ENCODE results near the gene DGCR2. TPM values are rescaled to one million over a fixed set of nuclear protein-coding genes. Genes with fewer than 3 reads are reported as not detected.
"Not testable (repeated sequence)": the region's sequence is repeated elsewhere in the genome, so short reads cannot be mapped to it uniquely, and the experiment has no call there.

The DGCR2 gene
- total RNA-seq, 2 experiments from 2014 or later, result 38.7 to 39.0 TPM

DNA sequence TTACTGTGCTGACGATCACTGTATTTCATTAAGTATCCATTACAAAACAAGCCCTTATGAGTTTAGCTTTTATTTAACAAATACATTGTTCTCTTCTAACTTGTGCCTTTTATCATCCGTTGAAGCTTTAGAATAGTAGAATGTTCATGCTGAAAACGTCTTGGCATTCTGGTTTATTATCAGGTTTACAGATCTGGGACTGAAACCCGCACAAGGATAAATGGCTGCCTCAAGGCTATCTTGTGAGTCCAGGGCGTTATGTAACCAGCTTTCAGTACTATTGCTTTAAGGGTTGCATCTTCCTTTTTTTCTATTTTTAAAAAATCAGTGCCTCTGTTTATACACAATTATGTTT is 119.6 kb downstream of the DGCR2 start:
- no peaks in the 10 kb centered on the region for H3K36me3 Mint-ChIP-seq (ENCODE audit: low read depth)
- no peak overlapping the region for H3K4me3 Mint-ChIP-seq
- H3K4me1 Mint-ChIP-seq, result no peaks in the 10 kb centered on the region
- DNase-seq, result no peak
- no peak overlapping the region for H3K27ac Mint-ChIP-seq
- POLR2A ChIA-PET, result no interaction called here
- H3K9me3 Mint-ChIP-seq, result no peaks in the 10 kb centered on the region
- peaks cover 13% of the 10 kb centered on the region for H3K27me3 Mint-ChIP-seq
- CTCF ChIA-PET, result no interaction called here

DNA sequence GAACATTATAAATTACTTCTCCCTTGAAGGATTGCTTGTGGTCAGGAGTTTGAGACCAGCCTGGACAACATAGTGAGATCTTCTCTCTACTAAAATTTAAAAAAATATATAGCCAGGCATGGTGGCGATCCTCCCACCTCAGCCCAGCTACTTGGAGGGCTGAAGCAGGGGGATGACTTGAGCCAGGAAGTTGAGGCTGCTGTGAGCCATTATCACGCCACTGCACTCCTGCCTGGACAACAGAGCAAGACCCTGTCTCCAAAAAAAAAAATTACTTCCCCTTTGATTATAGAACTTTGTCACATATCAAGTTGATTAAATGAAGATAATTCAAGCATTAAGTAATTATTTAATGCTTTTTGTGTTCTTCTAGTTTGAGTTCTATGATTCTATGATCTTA is 121.0 kb downstream of the DGCR2 start:
- ChIA-PET CTCF (no interaction called here), POLR2A (no interaction called here)
- peaks cover 9% of the 10 kb centered on the region for H3K27me3 Mint-ChIP-seq
- no peaks in the 10 kb centered on the region for H3K36me3 Mint-ChIP-seq (ENCODE audit: low read depth)
- DNase-seq, result no peak
- H3K4me1 Mint-ChIP-seq, result no peaks in the 10 kb centered on the region
- H3K9me3 Mint-ChIP-seq, result no peaks in the 10 kb centered on the region
- no peak overlapping the region for H3K27ac Mint-ChIP-seq
- H3K4me3 Mint-ChIP-seq, result no peak overlapping the region

DNA sequence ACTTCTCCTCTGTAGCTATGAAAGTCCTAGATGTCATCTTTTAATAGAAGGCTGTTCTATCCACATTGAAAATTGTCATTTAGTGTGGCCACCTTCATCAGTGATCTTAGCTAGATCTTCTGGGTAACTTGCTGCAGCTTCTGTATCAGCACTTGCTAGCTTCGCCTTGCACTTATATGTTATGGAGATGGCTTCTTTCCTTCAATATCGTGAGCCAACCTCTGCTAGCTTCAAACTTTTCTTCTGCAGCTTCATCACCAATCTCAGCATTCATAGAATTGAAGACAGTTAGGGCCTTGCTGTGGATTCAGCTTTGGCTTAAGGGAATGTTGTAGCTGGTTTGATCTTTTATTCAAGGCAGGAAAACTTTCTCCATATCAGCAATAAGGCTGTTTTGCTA is 122.1 kb downstream of the DGCR2 start:
- POLR2A ChIA-PET; H3K9me3 Mint-ChIP-seq; H3K4me1 Mint-ChIP-seq; H3K27me3 Mint-ChIP-seq; H3K4me3 Mint-ChIP-seq; DNase-seq; H3K27ac Mint-ChIP-seq; H3K36me3 Mint-ChIP-seq (ENCODE audit: low read depth); CTCF ChIA-PET: not testable (repeated sequence)

DNA sequence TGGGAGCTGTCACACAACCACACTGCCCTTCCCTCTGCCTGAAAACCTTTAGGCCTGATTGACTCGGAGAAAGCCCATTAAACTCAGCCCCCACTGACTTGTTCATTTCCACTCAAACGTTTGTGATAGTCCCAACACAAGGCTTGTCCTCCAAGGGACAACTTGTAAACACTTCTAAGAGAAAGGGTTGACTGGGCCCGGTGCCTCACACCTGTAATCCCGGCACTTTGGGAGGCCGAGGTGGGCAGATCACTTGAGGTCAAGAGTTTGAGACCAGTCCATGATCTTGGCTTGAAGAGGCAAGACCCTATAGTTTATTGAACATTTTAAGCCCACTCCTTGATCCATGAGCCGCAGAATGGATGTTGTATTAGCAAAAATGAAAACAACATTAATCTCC is 122.8 kb downstream of the DGCR2 start:
- H3K9me3 Mint-ChIP-seq, result no peaks in the 10 kb centered on the region
- no peak overlapping the region for H3K4me3 Mint-ChIP-seq
- ChIA-PET POLR2A (no interaction called here), CTCF (interaction anchor here (0.6 kb wide), 1 partner anchor 18 kb away, joined by 3 read pairs; no protein-coding TSS in a partner anchor)
- H3K27me3 Mint-ChIP-seq, result peaks cover 4% of the 10 kb centered on the region
- DNase-seq, result no peak
- no peaks in the 10 kb centered on the region for H3K4me1 Mint-ChIP-seq
- no peaks in the 10 kb centered on the region for H3K36me3 Mint-ChIP-seq (ENCODE audit: low read depth)
- no peak overlapping the region for H3K27ac Mint-ChIP-seq

DNA sequence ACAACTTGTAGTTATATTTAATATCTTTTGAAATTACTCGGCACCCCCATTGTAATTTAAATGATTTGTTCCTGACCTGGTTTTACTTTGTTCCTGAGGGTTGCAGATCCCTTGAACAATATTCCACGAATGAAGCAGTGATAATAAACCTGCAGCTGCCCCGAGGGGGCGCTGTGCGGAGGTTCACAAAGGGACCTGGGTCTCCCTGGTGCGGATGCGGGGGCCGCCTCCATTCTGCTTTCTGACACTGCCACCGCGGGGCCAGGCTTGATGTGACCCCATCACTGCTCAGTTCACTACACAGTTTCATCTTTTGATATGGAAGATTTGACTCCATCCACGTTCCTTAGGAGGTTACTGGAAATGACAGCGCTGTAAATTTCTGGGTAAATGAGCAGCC is 123.2 kb downstream of the DGCR2 start:
- Mint-ChIP-seq H3K4me3 (no peak overlapping the region), H3K36me3 (ENCODE audit: low read depth) (no peaks in the 10 kb centered on the region), H3K9me3 (no peaks in the 10 kb centered on the region), H3K4me1 (no peaks in the 10 kb centered on the region), H3K27me3 (peaks cover 4% of the 10 kb centered on the region), H3K27ac (no peak overlapping the region)
- ChIA-PET CTCF (interaction anchor here (0.6 kb wide), 1 partner anchor 18 kb away, joined by 3 read pairs; no protein-coding TSS in a partner anchor), POLR2A (no interaction called here)
- DNase-seq, result no peak

DNA sequence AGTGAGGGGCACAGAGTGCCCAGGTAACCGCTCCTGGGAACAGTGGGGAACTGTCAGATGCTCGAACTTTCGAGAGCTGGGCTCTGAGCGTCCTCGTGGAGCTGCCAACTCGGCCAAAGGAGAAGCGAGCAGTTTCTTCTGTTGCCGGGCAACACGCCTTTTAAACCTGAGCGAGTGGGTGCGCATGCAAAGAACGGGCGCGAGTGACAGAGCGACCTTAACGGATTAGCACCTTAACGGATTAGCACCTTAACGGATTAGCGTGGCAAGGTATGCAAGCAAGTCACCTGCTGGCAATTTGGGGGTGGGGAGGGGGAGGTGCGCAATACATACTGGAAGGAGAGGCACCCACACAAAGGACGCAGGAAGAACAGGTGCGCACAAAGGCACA is 124.3 kb downstream of the DGCR2 start:
- ChIA-PET CTCF (no interaction called here), POLR2A (no interaction called here)
- Mint-ChIP-seq H3K27me3 (peaks cover 4% of the 10 kb centered on the region), H3K9me3 (no peaks in the 10 kb centered on the region), H3K36me3 (ENCODE audit: low read depth) (no peaks in the 10 kb centered on the region), H3K27ac (no peak overlapping the region), H3K4me1 (no peaks in the 10 kb centered on the region), H3K4me3 (no peak overlapping the region)
- no peak for DNase-seq

DNA sequence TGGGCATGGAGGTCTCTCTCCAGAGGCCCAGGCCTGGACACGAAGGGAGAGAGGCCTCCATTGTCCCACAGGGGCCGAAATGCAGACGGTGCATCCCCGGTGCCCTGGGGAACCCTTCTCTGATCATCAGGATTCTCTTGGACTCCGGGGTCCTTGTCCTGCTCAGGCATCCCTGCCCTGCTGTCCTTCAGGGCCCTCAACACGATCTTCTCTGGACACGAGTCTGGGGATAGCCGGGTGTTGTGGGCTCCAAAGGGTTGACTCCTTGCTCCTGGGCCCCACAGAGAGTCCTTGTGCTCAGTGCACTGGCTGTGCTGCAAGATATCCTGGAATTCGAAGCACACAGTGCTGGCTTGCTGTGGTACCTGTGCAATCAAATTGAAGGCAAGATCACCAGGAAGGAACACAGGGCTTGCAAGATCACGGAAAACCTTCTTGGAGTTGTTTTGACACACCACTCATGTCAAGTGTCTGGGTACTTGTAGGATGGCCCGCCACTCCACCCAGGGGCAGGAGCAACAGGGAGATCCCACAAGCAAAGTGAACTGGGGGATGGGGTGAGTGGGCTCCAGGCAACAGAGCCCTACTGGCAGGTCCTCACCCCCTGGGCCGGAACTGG is 124.8 kb downstream of the DGCR2 start:
- H3K4me1 Mint-ChIP-seq, result no peaks in the 10 kb centered on the region
- no peaks in the 10 kb centered on the region for H3K36me3 Mint-ChIP-seq (ENCODE audit: low read depth)

DNA sequence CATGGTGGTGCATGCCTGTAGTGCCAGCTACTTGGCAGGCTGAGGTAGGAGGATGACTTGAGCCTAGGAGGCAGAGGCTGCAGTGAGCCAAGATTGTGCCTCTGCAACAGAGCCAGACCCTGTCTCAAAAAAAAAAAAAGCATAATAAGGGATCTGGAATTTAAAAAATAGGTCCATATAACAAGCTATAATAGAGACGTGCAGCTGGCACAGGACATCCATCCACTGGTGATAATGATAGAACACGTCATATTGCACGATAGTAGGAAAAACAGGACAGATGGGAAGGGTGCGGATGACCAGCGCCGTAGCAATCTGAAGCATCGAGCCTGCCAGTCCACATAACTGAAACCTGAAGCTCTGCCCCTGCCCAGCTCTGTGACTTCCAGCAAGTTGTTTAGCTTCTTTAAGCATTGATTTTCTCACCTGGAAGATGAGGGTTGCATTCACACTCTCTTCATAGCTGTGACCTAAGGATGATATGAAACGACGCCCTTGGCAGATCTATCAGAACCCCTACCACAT is 125.8 kb downstream of the DGCR2 start:
- H3K27me3 Mint-ChIP-seq, result peaks cover 4% of the 10 kb centered on the region
- no peak overlapping the region for H3K27ac Mint-ChIP-seq
- no peaks in the 10 kb centered on the region for H3K4me1 Mint-ChIP-seq
- no peaks in the 10 kb centered on the region for H3K9me3 Mint-ChIP-seq
- no peak for DNase-seq
- ChIA-PET CTCF (interaction anchor here (1.0 kb wide), 1 partner anchor 12 kb away, joined by 3 read pairs; no protein-coding TSS in a partner anchor), POLR2A (no interaction called here)
- no peak overlapping the region for H3K4me3 Mint-ChIP-seq
- H3K36me3 Mint-ChIP-seq (ENCODE audit: low read depth), result no peaks in the 10 kb centered on the region

More for the DNA sequence above, 124.8 kb downstream of the DGCR2 start:
- H3K4me3 Mint-ChIP-seq, result no peak overlapping the region
- H3K27me3 Mint-ChIP-seq, result peaks cover 4% of the 10 kb centered on the region
- POLR2A ChIA-PET, result no interaction called here
- CTCF ChIA-PET, result no interaction called here
- no peak for DNase-seq
- no peak overlapping the region for H3K27ac Mint-ChIP-seq
- no peaks in the 10 kb centered on the region for H3K9me3 Mint-ChIP-seq

DNA sequence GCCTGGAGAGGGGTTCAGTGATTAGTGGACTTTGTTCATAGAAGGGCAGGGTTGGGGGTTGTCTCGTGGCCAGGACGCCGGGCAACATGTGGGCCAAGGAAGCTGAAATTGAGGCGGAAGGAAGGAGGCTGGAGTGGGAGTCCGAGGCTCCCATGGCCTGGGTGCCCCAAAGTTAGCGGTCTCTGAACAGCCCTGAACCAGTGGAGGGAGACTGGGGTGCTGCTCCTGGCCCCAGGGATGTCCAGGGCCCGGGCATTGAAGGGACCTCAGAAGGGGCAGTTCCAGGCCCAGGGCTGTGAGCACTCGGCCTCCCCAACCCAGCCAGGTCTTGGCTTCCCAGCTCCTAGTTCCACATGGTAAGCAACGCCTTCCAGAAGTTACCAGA is 126.9 kb downstream of the DGCR2 start:
- no peak overlapping the region for H3K27ac Mint-ChIP-seq
- no peak for DNase-seq
- POLR2A ChIA-PET, result no interaction called here
- no peaks in the 10 kb centered on the region for H3K9me3 Mint-ChIP-seq
- peaks cover 4% of the 10 kb centered on the region for H3K27me3 Mint-ChIP-seq
- H3K4me3 Mint-ChIP-seq, result no peak overlapping the region
- no peaks in the 10 kb centered on the region for H3K36me3 Mint-ChIP-seq (ENCODE audit: low read depth)
- H3K4me1 Mint-ChIP-seq, result no peaks in the 10 kb centered on the region
- CTCF ChIA-PET, result no interaction called here

DNA sequence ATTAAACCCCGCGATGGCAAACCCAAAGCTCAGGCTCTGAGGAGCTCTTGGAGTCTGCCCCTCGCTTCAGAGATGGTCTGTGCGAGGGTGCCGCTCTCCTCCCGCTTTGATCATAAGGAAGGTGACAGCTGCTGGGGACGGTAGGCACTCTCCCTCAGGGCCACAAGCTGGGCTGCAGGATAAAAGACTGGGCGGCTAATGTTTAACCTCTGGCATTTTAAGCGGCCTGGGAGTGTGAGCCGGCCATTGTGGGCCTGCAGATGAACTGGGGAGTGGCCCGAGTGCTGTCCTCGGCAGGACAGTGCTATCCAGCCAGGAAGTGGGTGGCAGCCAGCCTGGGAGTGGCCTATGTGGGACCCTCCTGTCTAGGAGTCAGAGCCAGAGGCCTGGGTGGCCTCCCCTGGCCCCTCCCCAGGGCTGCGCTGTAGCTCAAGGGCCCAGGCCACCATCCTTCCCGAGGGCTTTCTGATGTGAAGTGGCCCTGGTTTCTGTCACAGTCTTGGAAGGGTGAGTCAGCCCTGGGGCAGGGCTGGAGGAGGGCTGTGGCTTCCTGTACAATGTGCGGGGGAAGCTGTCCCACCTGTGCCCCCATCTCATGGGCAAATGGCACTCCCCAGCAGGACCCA is 127.4 kb downstream of the DGCR2 start:
- no peak for DNase-seq
- no peaks in the 10 kb centered on the region for H3K9me3 Mint-ChIP-seq
- POLR2A ChIA-PET, result no interaction called here
- peaks cover 4% of the 10 kb centered on the region for H3K27me3 Mint-ChIP-seq
- H3K27ac Mint-ChIP-seq, result no peak overlapping the region
- no peaks in the 10 kb centered on the region for H3K36me3 Mint-ChIP-seq (ENCODE audit: low read depth)
- no peaks in the 10 kb centered on the region for H3K4me1 Mint-ChIP-seq
- CTCF ChIA-PET, result no interaction called here
- no peak overlapping the region for H3K4me3 Mint-ChIP-seq

DNA sequence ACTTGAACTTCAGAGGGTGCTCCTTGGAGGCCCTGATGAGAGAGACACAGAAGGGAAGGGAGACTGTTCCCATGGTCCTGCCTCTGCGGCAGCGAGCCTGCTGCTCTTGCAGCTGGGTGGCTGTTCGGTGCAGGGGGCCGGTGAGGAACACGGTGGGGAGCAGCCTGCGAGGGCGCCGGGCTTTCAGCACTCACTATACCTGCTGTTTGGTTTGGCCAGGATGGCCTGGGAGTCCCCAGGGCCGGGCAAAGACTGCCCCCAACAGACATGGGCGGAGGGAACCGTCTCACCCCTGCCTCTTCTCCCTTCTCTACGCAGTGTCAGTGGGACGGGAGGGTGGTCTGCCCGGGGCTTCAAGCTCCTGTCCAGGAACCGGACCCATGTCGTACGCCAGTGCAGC is 128.2 kb downstream of the DGCR2 start:
- H3K27ac Mint-ChIP-seq, result no peak overlapping the region
- H3K4me3 Mint-ChIP-seq, result no peak overlapping the region
- ChIA-PET POLR2A (no interaction called here), CTCF (no interaction called here)
- no peaks in the 10 kb centered on the region for H3K9me3 Mint-ChIP-seq
- no peaks in the 10 kb centered on the region for H3K36me3 Mint-ChIP-seq (ENCODE audit: low read depth)
- DNase-seq, result no peak
- no peaks in the 10 kb centered on the region for H3K4me1 Mint-ChIP-seq
- H3K27me3 Mint-ChIP-seq, result no peaks in the 10 kb centered on the region

DNA sequence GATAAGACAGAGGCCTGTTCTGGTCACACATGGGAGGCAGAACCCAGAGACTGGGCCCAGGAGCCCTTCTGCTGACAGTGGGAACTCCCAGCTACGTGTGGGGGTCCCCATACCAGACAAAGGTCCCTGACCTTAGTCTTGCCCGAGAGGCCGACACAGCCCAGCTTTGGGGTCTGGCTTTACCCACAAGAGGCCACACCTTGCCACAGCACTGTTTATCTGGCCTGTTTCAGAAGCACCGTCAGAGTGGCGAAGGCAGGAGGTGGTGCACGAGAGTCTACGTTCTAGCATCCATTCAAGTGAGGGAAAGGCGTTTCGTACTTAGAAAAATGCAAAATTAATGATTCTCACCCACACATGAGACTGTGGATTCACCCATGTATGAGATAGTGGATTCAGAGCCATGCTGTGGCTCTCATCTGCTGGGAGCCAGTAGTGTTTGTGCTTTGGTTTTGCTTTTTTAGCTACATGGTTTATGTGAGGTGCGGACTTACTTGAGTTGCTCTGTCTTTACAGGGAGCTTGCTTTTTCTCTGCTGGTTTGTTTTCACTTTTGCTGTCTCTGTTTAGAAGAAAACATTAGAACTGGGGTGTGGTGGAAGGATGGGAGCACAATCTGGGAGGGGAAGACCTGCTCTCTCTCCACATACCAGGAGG is 129.5 kb downstream of the DGCR2 start:
- CTCF ChIA-PET, result no interaction called here

DNA sequence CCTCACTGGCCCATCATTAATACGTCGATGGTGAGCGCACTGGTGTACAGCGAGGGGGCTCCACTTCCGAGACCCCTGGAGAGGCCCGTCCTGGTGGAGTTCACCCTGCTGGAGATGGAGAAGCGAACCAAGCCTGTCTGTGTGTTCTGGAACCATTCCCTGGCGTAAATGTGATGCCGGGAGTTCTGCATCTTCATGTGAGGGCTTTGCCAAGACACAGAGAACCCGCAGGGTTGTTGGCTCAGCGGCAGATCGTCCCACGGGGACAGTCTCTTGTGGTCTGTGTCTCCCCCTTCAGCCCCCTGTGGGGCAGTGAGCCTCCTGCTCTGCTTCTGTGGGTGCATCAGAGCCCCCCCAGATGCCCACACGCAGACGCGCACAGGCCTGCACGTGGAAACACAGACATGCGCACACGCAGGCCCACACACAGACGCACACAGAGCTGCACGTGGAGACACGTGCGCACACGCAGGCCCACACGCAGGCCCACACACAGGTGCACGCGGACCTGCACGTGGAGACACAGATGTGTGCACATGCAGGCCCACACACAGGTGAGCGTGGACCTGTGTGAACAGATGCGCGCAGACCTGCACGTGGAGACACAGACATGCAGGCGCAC is 130.3 kb downstream of the DGCR2 start:
- CTCF ChIA-PET, result no interaction called here
- Mint-ChIP-seq H3K27me3 (no peaks in the 10 kb centered on the region), H3K9me3 (no peaks in the 10 kb centered on the region), H3K4me1 (no peaks in the 10 kb centered on the region), H3K36me3 (ENCODE audit: low read depth) (no peaks in the 10 kb centered on the region), H3K27ac (no peak overlapping the region), H3K4me3 (no peak overlapping the region)
- POLR2A ChIA-PET, result no interaction called here
- DNase-seq, result no peak

More for the DNA sequence above, 129.5 kb downstream of the DGCR2 start:
- no peak overlapping the region for H3K4me3 Mint-ChIP-seq
- H3K27me3 Mint-ChIP-seq, result no peaks in the 10 kb centered on the region
- H3K27ac Mint-ChIP-seq, result no peak overlapping the region
- DNase-seq, result no peak
- POLR2A ChIA-PET, result no interaction called here
- H3K36me3 Mint-ChIP-seq (ENCODE audit: low read depth), result no peaks in the 10 kb centered on the region
- H3K4me1 Mint-ChIP-seq, result no peaks in the 10 kb centered on the region
- H3K9me3 Mint-ChIP-seq, result no peaks in the 10 kb centered on the region
